ENCODE results near the gene EP400. TPM values are rescaled to one million over a fixed set of nuclear protein-coding genes. Genes with fewer than 3 reads are reported as not detected.

Gene EP400
- total and polyA plus RNA-seq, 9 of the 15 experiments (the other 6 are each of a cell fraction or from before 2014, with no cell fraction given): 4.5 to 58.0 (median 7.0) TPM

GRCh38 chr12:131911851-131912477, 37.8 kb upstream of the EP400 start:
- Histone ChIP-seq H3K79me2 (ENCODE audit: control insufficient read depth, insufficient read depth, low read length) (no peaks in the 10 kb centered on the region), H3K4me1 (replicated peaks in 1 of 2; ENCODE audit: control insufficient read depth in 2 of 2, insufficient read depth in 2 of 2, low read length in 2 of 2) (peaks cover 0 to 29% of the 10 kb centered on the region in 2 experiments; a peak in 2 of 5 replicates), H3K4me3 (no peak overlapping the region), H4K20me1 (replicated peaks; ENCODE audit: control insufficient read depth, insufficient read depth, low read length) (no peaks in the 10 kb centered on the region), H3K36me3 (ENCODE audit: control insufficient read depth, insufficient read depth, low read length) (peaks cover 24% of the 10 kb centered on the region; the same call in 2 of the 3 replicates), H3K9me1 (ENCODE audit: control insufficient read depth, insufficient read depth, low read length) (no peaks in the 10 kb centered on the region), H3K9me3 (replicated peaks; ENCODE audit: control insufficient read depth, insufficient read depth, low read depth, low read length) (no peaks in the 10 kb centered on the region), H3K9ac (ENCODE audit: insufficient read depth in 1 of 2, low read depth in 2 of 2, low read length in 2 of 2) (no peak overlapping the region; a peak in 1 of 4 replicates), H3K4me2 (ENCODE audit: insufficient read depth, low read length) (no peak overlapping the region), H3K27ac (ENCODE audit: extremely low read depth, low read depth, low read length) (no peak overlapping the region), H3K27me3 (ENCODE audit: control insufficient read depth in 2 of 2, insufficient read depth in 2 of 2, low read length in 2 of 2) (no peaks in the 10 kb centered on the region), H2AFZ (ENCODE audit: low read depth, low read length) (no peak overlapping the region)
- in situ Hi-C loops (cut with MboI): no loop called here
- FAIRE-seq (no peak), DNase-seq (ENCODE audit: extremely low read depth in 1 of 4, low spot score in 3 of 4) (no peak), ATAC-seq (peak; percentile 16; the same call in 1 of the 3 replicates)
- BruUV-seq (replicated peaks): no TSS peak
- POLR2A ChIA-PET: interaction anchor here (1.1 to 1.7 kb wide), 3 partner anchors 10 to 16 kb away, joined by 4 to 9 read pairs (median 5); no protein-coding TSS in a partner anchor
- 80% methylated on average over 22 of the region's 22 CpGs for WGBS (ENCODE audit: insufficient coverage, low coverage, missing lambda C conversion rate)
- TF ChIP-seq FUS (optimal IDR thresholded peaks at IDR 0.05; ENCODE audit: low read depth, low read length): no peak
- TF ChIP-seq POLR2G (IDR thresholded peaks at IDR 0.05; ENCODE audit: low read depth, low read length): peak; percentile 1; the same call in 1 of the 2 replicates
- CTCF ChIA-PET (ENCODE audit: low intra/inter-chr PET ratio): no interaction called here
- intact Hi-C loops (cut with micrococcal nuclease): no loop called here

DNA sequence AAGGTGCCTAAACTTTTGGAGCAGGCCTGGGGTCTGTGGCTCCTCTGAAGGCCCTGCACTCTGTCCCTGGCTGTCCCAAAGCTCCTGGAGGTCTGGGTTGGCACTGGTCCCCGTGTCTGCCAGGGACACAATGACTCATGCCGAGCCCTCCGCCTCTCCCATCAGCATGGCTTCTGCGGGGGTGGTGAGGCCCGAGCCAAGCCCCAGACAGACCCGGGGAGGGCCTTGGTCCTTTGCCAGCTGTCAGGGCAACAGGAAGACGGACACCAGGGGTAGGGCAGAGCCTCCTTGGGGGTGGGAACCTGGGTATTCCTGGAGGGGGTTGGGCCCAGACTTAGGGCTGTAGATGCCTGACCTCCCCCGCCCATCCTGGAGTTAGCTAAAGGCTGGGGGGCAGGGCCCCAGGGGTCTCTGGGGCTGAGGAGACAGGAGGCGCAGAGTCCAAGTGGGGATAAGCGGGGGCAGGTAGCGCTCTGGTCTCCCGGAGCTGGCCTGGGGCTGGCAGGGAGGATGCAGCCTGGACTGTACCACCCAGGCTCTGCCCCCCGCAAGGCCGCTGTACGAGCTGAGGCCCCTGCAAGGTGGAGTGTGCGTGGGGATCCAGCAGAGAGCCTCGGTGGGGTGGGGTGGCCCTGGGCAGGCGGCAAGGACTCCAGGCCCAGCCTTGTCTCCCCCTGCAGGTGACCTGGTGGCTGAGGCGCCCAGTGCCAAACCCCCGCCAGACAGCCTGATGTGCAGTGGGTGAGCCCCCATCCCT, 37.0 kb upstream of the EP400 start:
- 79% methylated on average over 11 of the region's 20 CpGs for WGBS (ENCODE audit: insufficient coverage, low coverage, missing lambda C conversion rate)
- H3K79me2 ChIP-seq (ENCODE audit: control insufficient read depth, insufficient read depth, low read length): no peaks in the 10 kb centered on the region
- peaks cover 0 to 26% of the 10 kb centered on the region in 2 experiments; a peak in 2 of 5 replicates for H3K4me1 ChIP-seq (replicated peaks in 1 of 2; ENCODE audit: control insufficient read depth in 2 of 2, insufficient read depth in 2 of 2, low read length in 2 of 2)
- in situ Hi-C loops (cut with MboI) (no loop called here), intact Hi-C loops (cut with micrococcal nuclease) (no loop called here)
- CTCF ChIA-PET (ENCODE audit: low intra/inter-chr PET ratio): no interaction called here
- no TSS peak for BruUV-seq (replicated peaks)
- DNase-seq (ENCODE audit: extremely low read depth in 1 of 4, low spot score in 3 of 4): peak in 1 of 4 experiments; percentile 51
- H3K4me2 ChIP-seq (ENCODE audit: insufficient read depth, low read length): no peak overlapping the region
- FAIRE-seq: no peak
- no peak overlapping the region; a peak in 1 of 4 replicates for H3K9ac ChIP-seq (ENCODE audit: insufficient read depth in 1 of 2, low read depth in 2 of 2, low read length in 2 of 2)
- POLR2A ChIA-PET: interaction anchor here (1.7 kb wide), 2 partner anchors 10 to 13 kb away, joined by 4 to 9 read pairs; no protein-coding TSS in a partner anchor
- H2AFZ ChIP-seq (ENCODE audit: low read depth, low read length): no peak overlapping the region
- H3K9me1 ChIP-seq (ENCODE audit: control insufficient read depth, insufficient read depth, low read length): no peaks in the 10 kb centered on the region
- H4K20me1 ChIP-seq (replicated peaks; ENCODE audit: control insufficient read depth, insufficient read depth, low read length): no peaks in the 10 kb centered on the region
- peak; percentile 30 for ATAC-seq
- H3K27me3 ChIP-seq (ENCODE audit: control insufficient read depth in 2 of 2, insufficient read depth in 2 of 2, low read length in 2 of 2): no peaks in the 10 kb centered on the region
- no peak overlapping the region for H3K27ac ChIP-seq (ENCODE audit: extremely low read depth, low read depth, low read length)
- H3K4me3 ChIP-seq: no peak overlapping the region
- peaks cover 24% of the 10 kb centered on the region; the same call in 2 of the 3 replicates for H3K36me3 ChIP-seq (ENCODE audit: control insufficient read depth, insufficient read depth, low read length)
- H3K9me3 ChIP-seq (replicated peaks; ENCODE audit: control insufficient read depth, insufficient read depth, low read depth, low read length): no peaks in the 10 kb centered on the region
- TF ChIP-seq ARID2 (IDR thresholded peaks at IDR 0.05) (no peak), SMARCA4 (IDR thresholded peaks at IDR 0.05) (no peak), NFIC (IDR thresholded peaks at IDR 0.05) (peak; percentile 29; the same call in 1 of the 2 replicates), CTCF (IDR thresholded peaks at IDR 0.05 in 2 of 3, conservative IDR thresholded peaks at IDR 0.05 in 1 of 3; ENCODE audit: insufficient read depth in 2 of 3, low read depth in 1 of 3, low read length in 3 of 3) (peak in 1 of 3 experiments; percentile 38; a peak in 2 of 6 replicates), HIVEP1 (CRISPR knock-in tag; IDR thresholded peaks at IDR 0.05) (no peak)
- TF ChIP-seq, protein P1, sequence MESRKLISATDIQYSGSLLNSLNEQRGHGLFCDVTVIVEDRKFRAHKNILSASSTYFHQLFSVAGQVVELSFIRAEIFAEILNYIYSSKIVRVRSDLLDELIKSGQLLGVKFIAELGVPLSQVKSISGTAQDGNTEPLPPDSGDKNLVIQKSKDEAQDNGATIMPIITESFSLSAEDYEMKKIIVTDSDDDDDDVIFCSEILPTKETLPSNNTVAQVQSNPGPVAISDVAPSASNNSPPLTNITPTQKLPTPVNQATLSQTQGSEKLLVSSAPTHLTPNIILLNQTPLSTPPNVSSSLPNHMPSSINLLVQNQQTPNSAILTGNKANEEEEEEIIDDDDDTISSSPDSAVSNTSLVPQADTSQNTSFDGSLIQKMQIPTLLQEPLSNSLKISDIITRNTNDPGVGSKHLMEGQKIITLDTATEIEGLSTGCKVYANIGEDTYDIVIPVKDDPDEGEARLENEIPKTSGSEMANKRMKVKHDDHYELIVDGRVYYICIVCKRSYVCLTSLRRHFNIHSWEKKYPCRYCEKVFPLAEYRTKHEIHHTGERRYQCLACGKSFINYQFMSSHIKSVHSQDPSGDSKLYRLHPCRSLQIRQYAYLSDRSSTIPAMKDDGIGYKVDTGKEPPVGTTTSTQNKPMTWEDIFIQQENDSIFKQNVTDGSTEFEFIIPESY (CRISPR knock-in tag; IDR thresholded peaks at IDR 0.05): peak; percentile 92
